Uterus (tissue), 2 donors: ENCODE data around the gene ZNF101.

ENCODE experiments used
- POLR2A ChIP-seq, 2 donors: fragments of 450-650 bp; IDR thresholded peaks; one replicate each; pipeline ENCODE4 v1.6.1; 2016; ENCODE audit warnings: antibody characterized with exemption in 2 of 2, mild to moderate bottlenecking in 1 of 2, moderate library complexity in 1 of 2
- TF ChIP-seq, protein P1 (sequence below), 4 experiments: fragments of 200-600 bp in 2 of 4; fragments of 450-650 bp in 2 of 4; sonication (generic) in 2 of 4; IDR thresholded peaks; one replicate each; pipeline ENCODE4 v1.5.1; 2016 to 2019; ENCODE audit warnings: antibody characterized with exemption in 4 of 4, mild to moderate bottlenecking in 2 of 4, moderate library complexity in 1 of 4

DNA sequence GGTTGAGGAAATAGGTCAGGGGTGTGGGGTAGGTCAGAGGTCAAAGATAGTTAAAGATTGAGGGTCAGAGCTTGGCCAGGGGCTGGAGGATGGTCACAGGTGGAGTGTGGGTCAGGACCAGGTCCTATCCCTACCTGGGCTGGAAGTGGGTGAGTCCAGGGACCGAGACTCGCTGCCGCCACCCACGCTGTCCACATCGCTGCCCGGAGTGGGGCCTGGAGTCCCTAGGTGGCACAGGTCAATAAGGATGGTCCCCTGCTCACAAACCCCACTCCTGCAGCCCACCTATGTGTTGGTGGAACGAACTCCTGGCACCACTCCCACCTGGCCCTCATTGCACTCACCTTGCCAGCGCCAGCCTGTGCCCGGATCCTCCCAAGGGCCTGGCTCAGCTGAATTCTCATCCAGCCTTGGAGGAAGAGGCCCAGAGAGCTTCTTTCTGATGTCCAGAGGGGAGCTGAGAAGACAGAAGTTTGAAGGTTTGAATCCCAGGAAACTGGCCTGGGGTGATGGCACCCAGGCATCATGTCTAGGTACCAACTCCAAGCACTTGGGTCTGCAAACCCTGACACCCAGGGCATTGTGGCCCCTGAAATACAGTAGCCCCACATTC is 32.0 kb upstream of the ZNF101 start:
- TF ChIP-seq, protein P1, sequence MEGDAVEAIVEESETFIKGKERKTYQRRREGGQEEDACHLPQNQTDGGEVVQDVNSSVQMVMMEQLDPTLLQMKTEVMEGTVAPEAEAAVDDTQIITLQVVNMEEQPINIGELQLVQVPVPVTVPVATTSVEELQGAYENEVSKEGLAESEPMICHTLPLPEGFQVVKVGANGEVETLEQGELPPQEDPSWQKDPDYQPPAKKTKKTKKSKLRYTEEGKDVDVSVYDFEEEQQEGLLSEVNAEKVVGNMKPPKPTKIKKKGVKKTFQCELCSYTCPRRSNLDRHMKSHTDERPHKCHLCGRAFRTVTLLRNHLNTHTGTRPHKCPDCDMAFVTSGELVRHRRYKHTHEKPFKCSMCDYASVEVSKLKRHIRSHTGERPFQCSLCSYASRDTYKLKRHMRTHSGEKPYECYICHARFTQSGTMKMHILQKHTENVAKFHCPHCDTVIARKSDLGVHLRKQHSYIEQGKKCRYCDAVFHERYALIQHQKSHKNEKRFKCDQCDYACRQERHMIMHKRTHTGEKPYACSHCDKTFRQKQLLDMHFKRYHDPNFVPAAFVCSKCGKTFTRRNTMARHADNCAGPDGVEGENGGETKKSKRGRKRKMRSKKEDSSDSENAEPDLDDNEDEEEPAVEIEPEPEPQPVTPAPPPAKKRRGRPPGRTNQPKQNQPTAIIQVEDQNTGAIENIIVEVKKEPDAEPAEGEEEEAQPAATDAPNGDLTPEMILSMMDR (IDR thresholded peaks at IDR 0.05), result no peak
- no peak for TF ChIP-seq POLR2A (IDR thresholded peaks at IDR 0.05)
